T-cell (primary cell): ENCODE measurements around the gene MAP2K5. TPM values are rescaled to one million over a fixed set of nuclear protein-coding genes. Genes with fewer than 3 reads are reported as not detected.

Experiments
- ATAC-seq, 4 experiments: fragments of 200-7000 bp in 3 of 4; fragments of 150-1000 bp in 1 of 4; cut with Tn5 transposase; replicated peaks in 1 of 4; 1 replicate in 3 of 4; 2 replicates in 1 of 4; pipeline ENCODE4 v1.10.0; 2021; ENCODE audit warnings: moderate library complexity in 3 of 4, mild to moderate bottlenecking in 2 of 4, moderate number of reproducible peaks in 1 of 4
- CTCF ChIA-PET, 2 donors: fragments of 300-600 bp; sonication (Branson Sonifier 250); formaldehyde crosslinking; loops; one replicate each; lab custom pipeline; 2022; ENCODE audit warnings: antibody characterized with exemption in 2 of 2; lab: Charles Lee
- POLR2A ChIA-PET, 2 donors: fragments of 300-600 bp; sonication (Branson Sonifier 250); formaldehyde crosslinking; loops; one replicate each; lab custom pipeline; 2022; ENCODE audit warnings: antibody characterized with exemption in 2 of 2; lab: Charles Lee
- DNase-seq, 35 experiments: peaks; one replicate each; pipeline versions ENCODE4 v3.0.0 to v3.0.0-alpha.2; 2013 to 2023
- H3K27ac ChIP-seq: one replicate; pipeline ENCODE4 v1.5.1; 2013; ENCODE audit warnings: low read length
- H3K27me3 ChIP-seq, 2 experiments: replicated peaks in 1 of 2; 1 replicate in 1 of 2; 2 replicates in 1 of 2; pipeline versions ENCODE4 v1.6.1 to v1.7.0; 2013; ENCODE audit warnings: low read length in 1 of 2, mixed read lengths in 1 of 2; ENCODE audit not compliant: control insufficient read depth in 2 of 2, insufficient read depth in 2 of 2; ENCODE audit errors: extremely low read depth in 1 of 2
- H3K36me3 ChIP-seq, 2 donors: 1 replicate in 1 of 2; 2 replicates in 1 of 2; pipeline versions ENCODE4 v1.6.1 to v1.7.0; 2013; ENCODE audit warnings: low read length in 1 of 2; ENCODE audit not compliant: control insufficient read depth in 2 of 2, insufficient read depth in 1 of 2; ENCODE audit errors: extremely low read depth in 1 of 2
- H3K4me1 ChIP-seq, 2 experiments: 1 replicate in 1 of 2; 2 replicates in 1 of 2; pipeline versions ENCODE4 v1.6.1 to v1.7.0; 2013; ENCODE audit warnings: low read length in 2 of 2, mixed read lengths in 1 of 2; ENCODE audit not compliant: insufficient read depth in 2 of 2, control insufficient read depth in 1 of 2; ENCODE audit errors: extremely low read depth in 1 of 2
- H3K4me3 ChIP-seq, 2 donors: 1 replicate in 1 of 2; 2 replicates in 1 of 2; pipeline versions ENCODE4 v1.5.1 to v1.7.0; 2013; ENCODE audit warnings: mild to moderate bottlenecking in 2 of 2, low read length in 1 of 2, moderate library complexity in 1 of 2; ENCODE audit not compliant: control insufficient read depth in 1 of 2; ENCODE audit errors: extremely low read depth in 1 of 2
- H3K9me3 ChIP-seq: 2 replicates; pipeline ENCODE4 v1.7.0; 2013
- H3K27ac Mint-ChIP-seq, 2 donors: one replicate each; pipeline ENCODE4 v1.8.0; 2020 to 2021; ENCODE audit warnings: mild to moderate bottlenecking in 2 of 2, mixed read lengths in 2 of 2
- H3K27me3 Mint-ChIP-seq, 2 donors: one replicate each; pipeline ENCODE4 v1.8.0; 2021 to 2022; ENCODE audit warnings: mixed read lengths in 2 of 2
- H3K36me3 Mint-ChIP-seq: one replicate; pipeline ENCODE4 v1.8.0; 2021; ENCODE audit warnings: mixed read lengths
- H3K4me1 Mint-ChIP-seq, 3 donors: one replicate each; pipeline ENCODE4 v1.8.0; 2020 to 2022; ENCODE audit warnings: mixed read lengths in 3 of 3, mild to moderate bottlenecking in 1 of 3
- H3K4me3 Mint-ChIP-seq, 3 donors: one replicate each; pipeline ENCODE4 v1.8.0; 2020 to 2022; ENCODE audit warnings: mild to moderate bottlenecking in 3 of 3, mixed read lengths in 3 of 3, moderate library complexity in 3 of 3
- H3K9me3 Mint-ChIP-seq, 3 donors: one replicate each; pipeline ENCODE4 v1.8.0; 2020 to 2022; ENCODE audit warnings: mixed read lengths in 3 of 3
- WGBS: methylation state at CpG from one replicate; pipeline ENCODE4 v1.1.5; 2013; ENCODE audit warnings: missing lambda C conversion rate; ENCODE audit not compliant: insufficient coverage; 5-methylcytosine and 5-hydroxymethylcytosine counted together
- total RNA-seq, 35 experiments: library from RNA in 6 of 35; stranded (reverse) in 6 of 35; fragments of 120-200 nt in 1 of 35; gene quantifications; one replicate each; pipeline versions ENCODE4 v1.2.1 to v1.2.4 and lab custom pipeline; 2013 to 2026

Gene MAP2K5
- total RNA-seq, 5 donors from 2014 or later (not counting 1 experiment from before 2014, with no cell fraction given), result 24.5 to 35.5 (median 28.5) TPM

DNA sequence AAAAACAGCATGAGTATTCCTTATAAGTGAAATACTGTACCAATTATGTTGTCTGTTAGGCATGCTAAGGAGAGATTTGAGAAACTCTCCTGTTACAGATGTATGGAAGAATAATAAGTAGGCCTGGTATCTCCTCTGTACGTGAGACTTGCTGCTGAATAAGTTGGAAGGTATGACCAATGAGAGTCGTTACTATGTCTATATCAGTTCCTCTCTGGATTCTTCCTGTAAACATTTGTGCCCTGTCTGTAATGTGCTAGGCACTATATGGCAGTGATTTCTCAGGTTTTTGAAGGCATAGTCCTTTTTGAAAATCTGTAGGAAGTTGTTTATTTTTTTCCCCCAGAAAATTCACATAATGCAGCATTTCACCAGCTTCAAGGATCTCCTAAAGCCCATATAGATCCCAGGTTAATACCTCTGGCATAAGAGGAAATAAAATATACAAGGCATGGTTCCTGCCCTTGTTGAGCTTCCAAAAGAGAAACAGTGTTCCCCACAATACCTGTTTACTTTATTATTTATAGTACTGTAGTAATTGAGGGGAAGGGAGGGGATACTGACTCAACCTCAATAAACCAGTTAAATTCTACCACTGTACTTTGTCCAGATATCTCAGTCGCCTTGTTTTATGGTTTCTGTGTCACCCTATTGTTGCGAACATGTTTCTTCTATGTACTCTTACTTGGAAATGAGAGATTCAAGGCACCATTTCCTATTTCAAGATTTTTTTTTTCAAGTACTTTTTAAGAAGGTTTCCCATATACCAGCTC is 28.6 kb downstream of the MAP2K5 start:
- POLR2A ChIA-PET, result no interaction called here

GRCh38 chr15:67571648-67572415 is 29.3 kb downstream of the MAP2K5 start:
- DNase-seq (no peak), ATAC-seq (no peak)
- H3K27me3 Mint-ChIP-seq, result no peaks in the 10 kb centered on the region
- H3K36me3 Mint-ChIP-seq, result peaks cover 44% of the 10 kb centered on the region
- H3K27me3 ChIP-seq, result no peaks in the 10 kb centered on the region
- no peak overlapping the region for H3K27ac Mint-ChIP-seq
- H3K4me3 ChIP-seq, result no peak overlapping the region
- peaks cover 0 to 11% (median 5%) of the 10 kb centered on the region in 3 donors for H3K4me1 Mint-ChIP-seq
- 100% methylated on average over 2 of the region's 5 CpGs for WGBS
- no peaks in the 10 kb centered on the region for H3K4me1 ChIP-seq
- ChIA-PET POLR2A (no interaction called here), CTCF (no interaction called here)
- no peak overlapping the region for H3K4me3 Mint-ChIP-seq
- peaks cover 0 to 10% of the 10 kb centered on the region in 2 donors for H3K36me3 ChIP-seq
- no peak overlapping the region for H3K27ac ChIP-seq
- no peaks in the 10 kb centered on the region for H3K9me3 ChIP-seq
- no peaks in the 10 kb centered on the region for H3K9me3 Mint-ChIP-seq

More for the DNA sequence above, 28.6 kb downstream of the MAP2K5 start:
- H3K27me3 Mint-ChIP-seq, result no peaks in the 10 kb centered on the region
- peaks cover 0 to 11% (median 5%) of the 10 kb centered on the region in 3 donors for H3K4me1 Mint-ChIP-seq
- no peaks in the 10 kb centered on the region for H3K9me3 Mint-ChIP-seq
- no peak overlapping the region for H3K4me3 ChIP-seq
- H3K9me3 ChIP-seq, result no peaks in the 10 kb centered on the region
- WGBS, result no CpG with 5 or more reads among the region's 4 CpGs
- no peaks in the 10 kb centered on the region for H3K4me1 ChIP-seq
- no peak overlapping the region for H3K4me3 Mint-ChIP-seq
- H3K36me3 ChIP-seq, result peaks cover 0 to 10% of the 10 kb centered on the region in 2 donors
- ATAC-seq (no peak), DNase-seq (no peak)
- no peaks in the 10 kb centered on the region for H3K27me3 ChIP-seq
- peaks cover 44% of the 10 kb centered on the region for H3K36me3 Mint-ChIP-seq
- H3K27ac ChIP-seq, result no peak overlapping the region
- H3K27ac Mint-ChIP-seq, result no peak overlapping the region
- CTCF ChIA-PET, result no interaction called here

- no peak overlapping the region for H3K4me3 Mint-ChIP-seq
- Histone ChIP-seq H3K27ac (no peak overlapping the region), H3K4me1 (no peaks in the 10 kb centered on the region), H3K4me3 (no peak overlapping the region), H3K27me3 (no peaks in the 10 kb centered on the region), H3K9me3 (no peaks in the 10 kb centered on the region), H3K36me3 (peaks cover 0 to 8% of the 10 kb centered on the region in 2 donors)
- DNase-seq (no peak), ATAC-seq (no peak)
- no peaks in the 10 kb centered on the region for H3K27me3 Mint-ChIP-seq
- H3K27ac Mint-ChIP-seq, result no peak overlapping the region
- ChIA-PET POLR2A (no interaction called here), CTCF (interaction anchor here in 1 of 2 donors (0.7 kb wide), 1 partner anchor 708 kb away, joined by 3 read pairs; no protein-coding TSS in a partner anchor)
- H3K9me3 Mint-ChIP-seq, result no peaks in the 10 kb centered on the region
- peaks cover 42% of the 10 kb centered on the region for H3K36me3 Mint-ChIP-seq
- peaks cover 2 to 11% (median 5%) of the 10 kb centered on the region in 3 donors for H3K4me1 Mint-ChIP-seq
- WGBS, result no CpG with 5 or more reads among the region's 3 CpGs
Observed at GRCh38 chr15:67573194-67573593, 30.7 kb downstream of the MAP2K5 start.

DNA sequence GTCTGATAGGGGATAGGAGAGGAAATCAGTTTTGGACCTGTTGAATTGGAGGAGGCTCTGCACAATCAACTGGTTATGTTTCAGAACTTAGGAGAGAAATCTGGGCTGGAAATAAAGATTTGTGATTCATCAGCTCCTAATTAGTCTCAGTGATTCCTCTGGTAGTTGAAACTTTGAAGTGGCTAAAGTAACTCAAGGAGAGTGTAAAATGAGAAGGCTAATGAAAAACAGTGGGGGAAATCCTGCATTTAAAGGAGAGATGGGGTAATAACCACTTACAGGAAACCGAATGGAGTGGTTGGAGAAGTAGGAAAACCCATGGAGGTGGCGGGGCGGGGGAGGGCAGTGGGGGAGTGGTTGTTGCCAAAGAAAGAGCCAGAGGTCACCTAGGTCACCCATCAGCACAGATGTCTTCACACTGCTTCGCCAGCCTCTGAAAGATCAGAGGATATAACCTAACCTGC is 32.6 kb downstream of the MAP2K5 start:
- Histone ChIP-seq H3K4me1 (no peaks in the 10 kb centered on the region), H3K27ac (no peak overlapping the region), H3K27me3 (no peaks in the 10 kb centered on the region), H3K4me3 (no peak overlapping the region), H3K9me3 (no peaks in the 10 kb centered on the region), H3K36me3 (no peaks in the 10 kb centered on the region)
- ChIA-PET POLR2A (no interaction called here), CTCF (no interaction called here)
- ATAC-seq (no peak), DNase-seq (no peak)
- Mint-ChIP-seq H3K4me3 (no peak overlapping the region), H3K4me1 (peaks cover 2 to 11% (median 5%) of the 10 kb centered on the region in 3 donors), H3K36me3 (peaks cover 30% of the 10 kb centered on the region), H3K9me3 (no peaks in the 10 kb centered on the region), H3K27me3 (no peaks in the 10 kb centered on the region), H3K27ac (no peak overlapping the region)
- WGBS, result 93% methylated on average over 3 of the region's 4 CpGs

DNA sequence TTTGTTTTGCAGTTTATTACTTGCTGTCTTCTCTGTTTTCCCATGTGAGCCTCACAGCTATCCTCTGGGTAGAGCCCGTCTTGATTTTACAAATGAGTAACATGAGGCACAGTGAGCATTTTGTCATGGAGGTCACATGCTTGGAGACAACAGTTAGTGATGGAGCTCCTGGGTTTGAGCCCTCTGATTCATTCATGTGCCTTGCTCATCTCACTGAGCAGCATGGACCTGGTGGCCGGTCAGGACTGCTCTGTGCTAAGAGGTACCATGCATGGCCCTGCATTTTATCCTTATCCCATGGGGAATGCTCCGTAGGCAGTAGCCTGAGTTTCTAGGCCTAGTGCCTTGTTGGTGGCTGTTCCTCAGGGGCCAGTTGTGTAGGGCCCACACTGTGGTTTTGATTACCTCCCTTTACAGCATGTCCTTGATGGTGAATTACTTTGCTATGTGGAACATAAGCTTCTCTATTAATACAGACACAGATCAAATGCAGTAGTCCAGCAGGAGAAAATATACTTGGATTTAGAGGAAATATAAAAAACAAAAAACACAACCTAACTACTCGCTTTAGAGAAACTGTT is 35.6 kb downstream of the MAP2K5 start:
- Mint-ChIP-seq H3K27me3 (no peaks in the 10 kb centered on the region), H3K27ac (no peak overlapping the region), H3K4me1 (peaks cover 2 to 5% (median 4%) of the 10 kb centered on the region in 3 donors), H3K9me3 (no peaks in the 10 kb centered on the region), H3K4me3 (no peak overlapping the region), H3K36me3 (peaks cover 27% of the 10 kb centered on the region)
- ChIA-PET CTCF (no interaction called here), POLR2A (no interaction called here)
- Histone ChIP-seq H3K27ac (no peak overlapping the region), H3K4me3 (no peak overlapping the region), H3K9me3 (no peaks in the 10 kb centered on the region), H3K36me3 (peaks cover 0 to 3% of the 10 kb centered on the region in 2 donors), H3K27me3 (no peaks in the 10 kb centered on the region), H3K4me1 (no peaks in the 10 kb centered on the region)
- DNase-seq (no peak), ATAC-seq (no peak)
- 100% methylated on average over 1 of the region's 4 CpGs for WGBS

DNA sequence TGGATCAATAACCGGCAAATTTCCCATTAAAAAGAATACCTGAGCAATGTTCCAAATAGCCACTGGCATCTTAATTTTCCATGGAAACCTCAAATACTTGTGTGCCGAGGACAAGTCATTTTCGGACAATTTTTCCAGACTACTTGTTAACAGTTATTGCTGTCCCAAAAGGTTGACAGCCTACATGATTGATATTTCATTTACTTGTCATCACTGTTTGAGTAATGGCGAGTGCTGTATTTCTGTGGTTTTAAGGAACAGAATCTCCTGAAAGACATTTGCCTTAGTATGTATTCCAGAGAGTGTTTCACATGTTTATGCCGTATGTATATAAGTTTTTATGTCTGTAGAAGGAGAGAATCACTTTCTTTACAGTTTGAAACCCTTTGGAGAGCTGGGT is 36.7 kb downstream of the MAP2K5 start:
- WGBS, result 100% methylated on average over 2 of the region's 5 CpGs
- Mint-ChIP-seq H3K27me3 (no peaks in the 10 kb centered on the region), H3K4me1 (peaks cover 2 to 4% (median 3%) of the 10 kb centered on the region in 3 donors), H3K4me3 (no peak overlapping the region), H3K27ac (no peak overlapping the region), H3K9me3 (no peaks in the 10 kb centered on the region), H3K36me3 (peaks cover 27% of the 10 kb centered on the region)
- no peak overlapping the region for H3K27ac ChIP-seq
- no peak overlapping the region for H3K4me3 ChIP-seq
- H3K27me3 ChIP-seq, result no peaks in the 10 kb centered on the region
- H3K36me3 ChIP-seq, result peaks cover 0 to 3% of the 10 kb centered on the region in 2 donors
- DNase-seq, result no peak
- H3K9me3 ChIP-seq, result no peaks in the 10 kb centered on the region
- no peak for ATAC-seq
- H3K4me1 ChIP-seq, result no peaks in the 10 kb centered on the region
- ChIA-PET CTCF (interaction anchor here in 1 of 2 donors (0.5 kb wide), 1 partner anchor 85 kb away, joined by 3 read pairs; no protein-coding TSS in a partner anchor), POLR2A (no interaction called here)
